ENCODE data around the gene HNRNPD. TPM values are rescaled to one million over a fixed set of nuclear protein-coding genes. Genes with fewer than 3 reads are reported as not detected.
"Not testable (repeated sequence)": the region's sequence is repeated elsewhere in the genome, so short reads cannot be mapped to it uniquely, and the experiment has no call there.

Gene HNRNPD
- total and polyA plus RNA-seq, 8 donors: 105 to 614 (median 558) TPM

DNA sequence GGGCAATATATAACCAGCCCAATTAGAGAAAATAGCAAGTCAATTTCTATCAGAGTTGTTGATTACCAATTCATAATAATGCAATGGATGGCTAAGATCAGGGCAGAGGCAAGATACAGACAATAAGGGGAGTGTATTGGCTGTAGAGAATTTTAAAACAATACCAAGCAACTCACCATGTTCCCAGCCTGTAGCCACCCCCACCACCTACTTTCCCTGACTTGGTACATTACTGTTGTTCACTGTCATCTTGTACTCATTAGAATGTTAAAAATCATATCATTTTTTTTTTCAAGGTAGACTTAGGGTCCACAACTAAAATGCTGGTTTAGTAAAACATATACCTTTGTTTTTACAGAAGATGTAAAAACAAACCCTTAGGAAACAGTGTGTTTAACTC, 27.7 kb downstream of the HNRNPD start:
- DNase-seq (no peak), ATAC-seq (no peak)
- no peak for TF ChIP-seq CTCF (IDR thresholded peaks at IDR 0.05)
- H3K4me3 ChIP-seq: no peak overlapping the region
- H3K4me1 ChIP-seq: no peaks in the 10 kb centered on the region
- no peaks in the 10 kb centered on the region for H3K9me3 ChIP-seq
- H3K27ac ChIP-seq: no peak overlapping the region
- H3K36me3 ChIP-seq: peaks cover 0 to 34% of the 10 kb centered on the region in 2 donors
- intact Hi-C loops (cut with DNase I): no loop called here
- H3K27me3 ChIP-seq: no peaks in the 10 kb centered on the region

- H3K4me1 ChIP-seq: no peaks in the 10 kb centered on the region
- no peak overlapping the region for H3K4me3 ChIP-seq
- no peak overlapping the region for H3K27ac ChIP-seq
- TF ChIP-seq CTCF (IDR thresholded peaks at IDR 0.05): no peak
- no peaks in the 10 kb centered on the region for H3K36me3 ChIP-seq
- H3K9me3 ChIP-seq: peaks cover 0 to 12% of the 10 kb centered on the region in 2 donors
- no peaks in the 10 kb centered on the region for H3K27me3 ChIP-seq
- no peak for ATAC-seq
- no peak for DNase-seq
- intact Hi-C loops (cut with DNase I): no loop called here
These were observed 38.7 kb downstream of the HNRNPD start for GRCh38 chr4:82335043-82335442.

GRCh38 chr4:82333641-82334040, 40.1 kb downstream of the HNRNPD start:
- H3K27me3 ChIP-seq; H3K4me1 ChIP-seq; H3K27ac ChIP-seq; H3K4me3 ChIP-seq; DNase-seq; ATAC-seq; intact Hi-C loops (cut with DNase I); H3K36me3 ChIP-seq: not testable (repeated sequence)
- H3K9me3 ChIP-seq: peaks cover 0 to 15% of the 10 kb centered on the region in 2 donors

DNA sequence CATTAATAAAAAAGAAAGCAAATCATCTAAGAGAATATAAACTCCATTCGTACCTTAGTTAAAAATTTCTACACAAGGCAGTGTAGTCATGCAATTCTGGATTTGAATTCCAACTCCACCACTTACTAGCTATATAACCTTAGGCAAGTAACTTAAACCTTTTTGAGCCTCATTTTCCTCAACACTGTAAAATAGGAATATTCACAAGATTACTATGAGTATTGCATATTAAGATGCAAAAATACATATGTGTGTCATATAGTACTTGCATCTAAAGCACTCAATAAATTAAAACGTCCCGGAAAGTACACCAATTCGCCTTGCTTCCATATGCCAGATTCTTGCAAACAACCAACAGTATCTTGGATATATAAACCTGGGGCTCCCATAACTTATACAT, 42.0 kb downstream of the HNRNPD start:
- ATAC-seq (no peak), DNase-seq (no peak)
- H3K9me3 ChIP-seq: peaks cover 0 to 15% of the 10 kb centered on the region in 2 donors
- intact Hi-C loops (cut with DNase I): no loop called here
- no peaks in the 10 kb centered on the region for H3K4me1 ChIP-seq
- no peak overlapping the region for H3K27ac ChIP-seq
- no peaks in the 10 kb centered on the region for H3K36me3 ChIP-seq
- no peaks in the 10 kb centered on the region for H3K27me3 ChIP-seq
- H3K4me3 ChIP-seq: no peak overlapping the region
- no peak for TF ChIP-seq CTCF (IDR thresholded peaks at IDR 0.05)

- no peak overlapping the region for H3K4me3 ChIP-seq
- TF ChIP-seq CTCF (IDR thresholded peaks at IDR 0.05): no peak
- no peaks in the 10 kb centered on the region for H3K27me3 ChIP-seq
- no peaks in the 10 kb centered on the region for H3K4me1 ChIP-seq
- H3K36me3 ChIP-seq: no peaks in the 10 kb centered on the region
- ATAC-seq (no peak), DNase-seq (no peak)
- peaks cover 0 to 9% of the 10 kb centered on the region in 2 donors for H3K9me3 ChIP-seq
- H3K27ac ChIP-seq: no peak overlapping the region
- intact Hi-C loops (cut with DNase I): no loop called here
These were observed 53.4 kb downstream of the HNRNPD start for GRCh38 chr4:82320351-82320750.

- H3K36me3 ChIP-seq; H3K4me3 ChIP-seq; ATAC-seq; H3K27me3 ChIP-seq; H3K27ac ChIP-seq; DNase-seq; H3K4me1 ChIP-seq; H3K9me3 ChIP-seq; intact Hi-C loops (cut with DNase I): not testable (repeated sequence)
These were observed 70.7 kb downstream of the HNRNPD start for GRCh38 chr4:82303063-82303462.

Other genes starting within 250 kb of the HNRNPD start
- gene HNRNPDL, start 56.5 kb upstream of the HNRNPD start, total RNA-seq: 100 to 1,000 TPM; 139 to 218 TPM
- gene HNRNPDL, start 56.5 kb upstream of the HNRNPD start, polyA plus RNA-seq (ENCODE audit: insufficient read length in 6 of 6): 100 to 1,000 TPM; 458 to 593 (median 518) TPM
- gene ENOPH1, start 56.6 kb upstream of the HNRNPD start, total RNA-seq: 10 to 100 TPM; 26.1 to 34.0 TPM
- gene ENOPH1, start 56.6 kb upstream of the HNRNPD start, polyA plus RNA-seq (ENCODE audit: insufficient read length in 6 of 6): 10 to 100 TPM; 48.6 to 57.0 (median 53.9) TPM
- 1 to 10 TPM; 4.3 to 5.1 TPM for gene TMEM150C, start 188.0 kb upstream of the HNRNPD start, total RNA-seq
- gene TMEM150C, start 188.0 kb upstream of the HNRNPD start, polyA plus RNA-seq (ENCODE audit: insufficient read length in 6 of 6): 10 to 100 TPM; 15.5 to 18.9 (median 16.8) TPM